Loucy (cell line): ENCODE results near the gene GARIN5B.
"Not testable (repeated sequence)": the region's sequence is repeated elsewhere in the genome, so short reads cannot be mapped to it uniquely, and the experiment has no call there.

Experiments used
- CTCF ChIP-seq: fragments of 200-600 bp; sonication (generic); conservative IDR thresholded peaks from 2 replicates; pipeline ENCODE4 v1.5.1; 2014; ENCODE audit warnings: mild to moderate bottlenecking, antibody characterized with exemption, low read length
- EZH2phosphoT487 ChIP-seq: fragments of 200-600 bp; IDR thresholded peaks from 2 replicates; pipeline ENCODE4 v1.6.1; 2018; ENCODE audit warnings: antibody characterized with exemption, mild to moderate bottlenecking, moderate library complexity, borderline replicate concordance

DNA sequence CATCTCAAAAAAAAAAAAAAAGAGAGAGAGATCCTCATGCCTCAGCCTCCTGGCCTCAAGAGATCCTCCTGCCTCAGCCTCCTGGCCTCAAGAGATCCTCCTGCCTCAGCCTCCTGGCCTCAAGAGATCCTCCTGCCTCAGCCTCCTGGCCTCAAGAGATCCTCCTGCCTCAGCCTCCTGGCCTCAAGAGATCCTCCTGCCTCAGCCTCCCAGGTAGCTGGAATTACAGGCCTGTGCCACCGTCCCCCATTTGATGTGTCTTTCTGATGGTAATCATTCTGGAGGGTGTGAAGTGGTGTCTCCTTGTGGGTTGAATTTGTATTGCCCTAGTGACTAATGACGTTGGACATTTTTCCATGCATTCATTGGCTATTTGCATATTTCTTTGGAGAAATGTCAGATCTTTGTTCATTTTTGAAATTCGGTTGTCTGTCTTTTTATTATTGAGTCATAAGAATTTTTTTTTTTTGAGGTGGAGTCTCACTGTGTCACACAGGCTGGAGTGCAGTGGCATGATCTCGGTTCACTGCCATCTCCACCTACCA lies 34.2 kb downstream of the GARIN5B start:
- not testable (repeated sequence) for TF ChIP-seq EZH2phosphoT487, CTCF
